GM12874 (cell line): Measurements from ENCODE around the gene ANGPTL8.
A peak's percentile ranks its signal among the peaks of the same experiment; 100 is the strongest.

Experiments used
- CTCF ChIP-seq: IDR thresholded peaks from 2 replicates; pipeline ENCODE4 v1.5.1; 2011; ENCODE audit warnings: low read depth, mild to moderate bottlenecking, control low read depth, low read length, moderate library complexity; ENCODE audit not compliant: insufficient read depth

The ANGPTL8 gene

DNA sequence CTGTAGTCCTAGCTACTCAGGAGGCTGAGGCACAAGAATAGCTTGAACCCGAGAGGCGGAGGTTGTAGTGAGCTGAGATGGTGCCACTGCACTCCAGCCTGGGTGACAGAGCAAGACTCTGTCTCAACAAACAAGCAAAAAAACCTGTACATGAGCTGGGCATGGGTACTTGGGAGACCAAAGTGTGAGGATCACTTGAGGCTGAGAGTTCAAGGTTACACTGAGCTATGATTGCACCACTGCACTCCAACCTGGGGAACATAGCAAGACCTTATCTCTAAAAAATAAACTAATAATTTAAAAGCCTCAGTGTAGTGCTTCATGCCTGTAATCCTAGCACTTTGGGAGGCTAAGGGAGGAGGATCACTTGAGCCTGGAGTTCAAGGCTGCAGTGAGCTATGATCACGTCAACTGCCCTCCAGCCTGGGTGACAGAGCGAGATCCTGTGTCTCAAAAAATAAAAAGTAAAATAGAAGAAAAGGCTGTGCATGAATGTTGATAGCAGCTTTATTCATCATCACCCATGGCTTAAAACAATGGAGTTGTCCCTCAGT is 35.2 kb downstream of the ANGPTL8 start:
- no peak for TF ChIP-seq CTCF

DNA sequence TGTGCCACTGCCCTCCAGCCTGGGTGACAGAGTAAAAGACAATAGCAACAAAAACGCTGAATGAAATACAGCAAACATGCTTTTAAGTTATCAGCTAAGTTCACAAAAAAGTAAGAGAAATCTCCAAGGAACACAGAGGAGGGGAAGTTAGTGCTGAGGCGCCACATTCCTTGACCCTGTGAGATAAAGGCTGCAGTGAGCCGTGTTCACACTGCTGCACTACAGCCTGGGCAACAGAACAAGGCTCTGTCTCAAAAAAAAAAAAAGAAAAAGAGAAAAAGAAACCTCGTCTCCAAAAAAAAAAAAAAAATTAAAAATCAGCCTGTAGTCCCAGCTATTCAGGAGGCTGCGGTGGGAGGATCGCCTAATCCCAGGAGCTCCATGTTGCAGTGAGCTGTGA is 39.3 kb downstream of the ANGPTL8 start:
- no peak for TF ChIP-seq CTCF

- TF ChIP-seq CTCF, result no peak
Measured at GRCh38 chr19:11279505-11280236, 40.3 kb downstream of the ANGPTL8 start.

DNA sequence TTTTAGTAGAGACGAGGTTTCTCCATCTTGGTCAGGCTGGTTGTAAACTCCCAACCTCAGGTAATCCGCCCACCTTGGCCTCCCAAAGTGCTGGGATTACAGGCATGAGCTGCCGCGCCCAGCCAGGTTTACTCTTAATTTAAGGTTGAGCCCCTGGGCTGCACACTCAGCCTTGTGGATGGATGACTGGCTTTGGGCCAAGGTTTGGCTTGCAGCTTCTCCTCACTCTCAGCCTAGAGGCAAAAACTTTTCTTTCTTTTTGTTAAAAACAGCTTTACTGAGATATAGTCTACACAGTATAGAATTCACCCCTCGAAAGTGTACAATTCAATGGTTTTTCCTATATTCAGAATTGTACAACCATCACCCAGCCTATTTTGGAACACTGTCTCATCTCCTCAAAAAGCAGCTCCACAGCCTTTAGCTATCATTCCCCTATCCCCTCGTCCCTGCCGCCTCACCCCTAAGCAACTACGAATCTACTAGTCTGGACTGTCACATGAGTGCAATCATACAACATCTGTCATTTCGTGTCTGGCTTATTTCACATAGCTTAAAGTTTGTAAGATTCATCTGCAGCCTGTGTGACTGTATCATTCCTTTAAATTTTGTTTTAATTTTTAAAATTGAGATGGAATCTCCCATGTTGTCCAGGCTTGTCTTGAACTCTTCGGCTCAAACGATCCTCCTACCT is 42.1 kb downstream of the ANGPTL8 start:
- TF ChIP-seq CTCF, result no peak

DNA sequence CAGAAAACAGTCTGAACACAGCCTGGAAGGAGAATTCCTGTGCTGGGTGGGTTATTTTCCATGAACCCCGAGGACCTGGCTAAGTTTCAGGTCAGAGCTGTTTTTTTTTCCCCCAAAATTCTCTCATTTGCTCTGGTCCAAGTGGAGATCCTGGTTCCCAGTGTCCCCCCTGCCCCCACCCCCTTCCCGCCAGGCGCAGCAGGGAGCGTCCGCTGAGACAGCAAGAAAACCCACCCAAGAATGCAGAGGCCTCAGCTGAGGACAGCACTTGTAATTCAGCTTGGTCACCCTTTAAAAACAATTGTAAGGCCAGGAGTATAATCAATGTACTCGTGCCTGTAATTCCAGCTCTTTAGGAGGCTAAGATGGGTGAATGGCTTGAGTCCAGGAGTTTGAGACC is 45.1 kb downstream of the ANGPTL8 start:
- TF ChIP-seq CTCF, result no peak

- no peak for TF ChIP-seq CTCF
Measured at GRCh38 chr19:11286312-11286974, 47.0 kb downstream of the ANGPTL8 start.

DNA sequence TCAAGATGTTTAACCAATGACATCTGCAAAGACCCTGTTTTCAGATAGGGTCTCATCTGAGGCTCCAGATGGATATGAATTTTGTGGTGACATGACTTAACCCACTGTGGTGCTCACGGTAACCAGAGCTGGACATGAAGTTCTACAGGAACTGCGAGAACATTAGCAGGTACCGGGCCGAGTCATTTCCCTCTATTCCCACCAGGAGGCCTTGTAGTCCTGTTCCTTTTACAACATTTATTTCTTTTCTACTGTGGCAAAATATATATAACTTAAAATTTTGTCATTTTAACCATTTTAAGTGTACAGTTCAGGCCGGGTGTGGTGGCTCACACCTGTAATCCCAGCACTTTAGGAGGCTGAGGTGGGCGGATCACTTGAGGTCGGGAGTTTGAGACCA is 48.9 kb downstream of the ANGPTL8 start:
- TF ChIP-seq CTCF, result 0 out of 2 replicates have a peak, but pooled peaks have one; percentile 12
